NCI-H2081 treated with DMSO at 0.1 percent for 48 hours (cell line): ENCODE results near the gene PRDX4.
"Not testable (repeated sequence)": the region's sequence is repeated elsewhere in the genome, so short reads cannot be mapped to it uniquely, and the experiment has no call there.

Experiments used
- DNase-seq: peaks from one replicate; lab custom pipeline; 2025; lab: John Stamatoyannopoulos, UW

PRDX4 gene

GRCh38 chrX:23667239-23668177 lies at the start of gene PRDX4:
PRDX4 (plus strand) TSS chrX:23667493; CDS start chrX:23667571, 78 bp downstream.
- DNase-seq = peak; percentile 33

- no peak for DNase-seq
These were observed 45.5 kb upstream of the PRDX4 start for GRCh38 chrX:23621621-23622265.

GRCh38 chrX:23623797-23624196 lies 43.5 kb upstream of the PRDX4 start:
- no peak for DNase-seq

- no peak for DNase-seq
These were observed 40.6 kb upstream of the PRDX4 start for GRCh38 chrX:23626651-23627050.

- no peak for DNase-seq
These were observed 39.2 kb upstream of the PRDX4 start for GRCh38 chrX:23628131-23628530.

GRCh38 chrX:23631136-23631535 lies 36.2 kb upstream of the PRDX4 start:
- no peak for DNase-seq

GRCh38 chrX:23633834-23634580 lies 33.3 kb upstream of the PRDX4 start:
- no peak for DNase-seq

GRCh38 chrX:23637187-23637586 lies 30.1 kb upstream of the PRDX4 start:
- no peak for DNase-seq

GRCh38 chrX:23643020-23643419 lies 24.3 kb upstream of the PRDX4 start:
- DNase-seq = no peak

- no peak for DNase-seq
These were observed 22.5 kb upstream of the PRDX4 start for GRCh38 chrX:23644744-23645143.

GRCh38 chrX:23656091-23656490 lies 11.2 kb upstream of the PRDX4 start:
- DNase-seq = peak; percentile 1

- no peak for DNase-seq
These were observed 10.6 kb upstream of the PRDX4 start for GRCh38 chrX:23656684-23657083.

GRCh38 chrX:23659339-23659738 lies 8.0 kb upstream of the PRDX4 start:
- DNase-seq = no peak

GRCh38 chrX:23660083-23660765 lies 7.1 kb upstream of the PRDX4 start:
- not testable (repeated sequence) for DNase-seq

- no peak for DNase-seq
These were observed 6.5 kb upstream of the PRDX4 start for GRCh38 chrX:23660766-23661132.

GRCh38 chrX:23661671-23662070 lies 5.6 kb upstream of the PRDX4 start:
- DNase-seq = no peak

GRCh38 chrX:23662187-23662586 lies 5.1 kb upstream of the PRDX4 start:
- no peak for DNase-seq

- DNase-seq = no peak
These were observed 4.4 kb upstream of the PRDX4 start for GRCh38 chrX:23662853-23663252.

- no peak for DNase-seq
These were observed 2.8 kb upstream of the PRDX4 start for GRCh38 chrX:23664496-23664895.

- no peak for DNase-seq
These were observed 1.0 kb upstream of the PRDX4 start for GRCh38 chrX:23666282-23666681.

GRCh38 chrX:23668335-23668734 lies 1.0 kb downstream of the PRDX4 start:
- no peak for DNase-seq

GRCh38 chrX:23670528-23670927 lies 3.2 kb downstream of the PRDX4 start:
- no peak for DNase-seq
